Neural cell (in vitro differentiated cells): ENCODE results near the gene FAM187B. TPM values are rescaled to one million over a fixed set of nuclear protein-coding genes. Genes with fewer than 3 reads are reported as not detected.
"Not testable (repeated sequence)": the region's sequence is repeated elsewhere in the genome, so short reads cannot be mapped to it uniquely, and the experiment has no call there.

Experiments
- H2AFZ ChIP-seq: fragments of 200-600, 300-800 bp; sonication (generic), shearing (Covaris generic); 2 replicates; pipeline ENCODE4 v1.6.0; 2014; ENCODE audit warnings: low read depth, mild to moderate bottlenecking, antibody characterized with exemption, low read length, moderate library complexity
- H3F3A ChIP-seq: fragments of 200-600 bp; shearing (Covaris generic); 2 replicates; pipeline ENCODE4 v1.6.1; 2016; ENCODE audit warnings: mild to moderate bottlenecking, moderate library complexity, mixed read lengths, antibody characterized with exemption, low read length; ENCODE audit not compliant: insufficient read depth, poor library complexity, severe bottlenecking
- H3K27ac ChIP-seq: fragments of 200-600, 300-800 bp; sonication (generic), shearing (Covaris generic); 2 replicates; pipeline ENCODE4 v1.5.1; 2014; ENCODE audit warnings: mild to moderate bottlenecking, low read length, moderate library complexity
- H3K27me3 ChIP-seq: fragments of 300-800, 200-600 bp; sonication (generic), shearing (Covaris generic); 2 replicates; pipeline ENCODE4 v1.6.0; 2014; ENCODE audit warnings: mild to moderate bottlenecking, low read depth, low read length, moderate library complexity; ENCODE audit not compliant: insufficient read depth
- H3K36me3 ChIP-seq: fragments of 300-800, 200-600 bp; sonication (generic), shearing (Covaris generic); 2 replicates; pipeline ENCODE4 v1.5.1; 2014; ENCODE audit warnings: mild to moderate bottlenecking, antibody characterized with exemption, low read length, moderate library complexity; ENCODE audit not compliant: insufficient read depth
- H3K4me2 ChIP-seq: fragments of 300-800, 200-600 bp; sonication (generic), shearing (Covaris generic); 2 replicates; pipeline ENCODE4 v1.6.0; 2014; ENCODE audit warnings: mild to moderate bottlenecking, low read length
- H3K4me3 ChIP-seq: fragments of 300-800, 200-600 bp; sonication (generic), shearing (Covaris generic); 2 replicates; pipeline ENCODE4 v1.5.1; 2014; ENCODE audit warnings: mild to moderate bottlenecking, low read length, moderate library complexity
- H3K79me2 ChIP-seq: fragments of 200-600 bp; shearing (Covaris generic); replicated peaks from 2 replicates; pipeline ENCODE4 v1.6.0; 2014; ENCODE audit warnings: mild to moderate bottlenecking, low read length, moderate library complexity; ENCODE audit not compliant: insufficient read depth
- H3K9ac ChIP-seq: fragments of 300-800, 200-600 bp; sonication (generic), shearing (Covaris generic); 2 replicates; pipeline ENCODE4 v1.6.1; 2016; ENCODE audit warnings: mild to moderate bottlenecking, low read length, mixed read lengths
- H3K9me2 ChIP-seq: fragments of 200-600 bp; shearing (Covaris generic); 2 replicates; pipeline ENCODE4 v1.6.1; 2016; ENCODE audit warnings: mild to moderate bottlenecking, low read length, mixed read lengths; ENCODE audit not compliant: insufficient read depth
- H3K9me3 ChIP-seq: fragments of 200-600, 300-800 bp; sonication (generic), shearing (Covaris generic); 2 replicates; pipeline ENCODE4 v1.6.1; 2016; ENCODE audit warnings: mild to moderate bottlenecking, mixed run types, low read length, moderate library complexity, mixed read lengths
- H4K20me1 ChIP-seq: fragments of 200-600 bp; shearing (Covaris generic); 2 replicates; pipeline ENCODE4 v1.6.1; 2016; ENCODE audit warnings: mild to moderate bottlenecking, mixed run types; ENCODE audit not compliant: insufficient read depth
- CTCF ChIP-seq: fragments of 450-650 bp; IDR thresholded peaks from 2 replicates; pipeline ENCODE4 v1.5.1; 2014; ENCODE audit warnings: antibody characterized with exemption, mild to moderate bottlenecking, moderate library complexity; ENCODE audit not compliant: poor library complexity, severe bottlenecking
- EP300 ChIP-seq: fragments of 450-650 bp; conservative IDR thresholded peaks from 2 replicates; pipeline ENCODE4 v1.6.1; 2014; ENCODE audit warnings: antibody characterized with exemption, mild to moderate bottlenecking, moderate library complexity; ENCODE audit not compliant: poor library complexity, severe bottlenecking
- EZH2 ChIP-seq: fragments of 200-600, 300-800 bp; shearing (Covaris generic), sonication (generic); IDR thresholded peaks from 2 replicates; pipeline ENCODE4 v1.6.1; 2014; ENCODE audit warnings: antibody characterized with exemption, low read length, borderline replicate concordance, mild to moderate bottlenecking; ENCODE audit not compliant: insufficient read depth, poor library complexity, severe bottlenecking
- MXI1 ChIP-seq: fragments of 450-650 bp; conservative IDR thresholded peaks from 2 replicates; pipeline ENCODE4 v1.6.1; 2014; ENCODE audit warnings: antibody characterized with exemption, mild to moderate bottlenecking; ENCODE audit not compliant: poor library complexity, severe bottlenecking
- POLR2AphosphoS5 ChIP-seq: IDR thresholded peaks from 2 replicates; pipeline ENCODE4 v1.6.1; 2012
- RAD21 ChIP-seq: fragments of 450-650 bp; conservative IDR thresholded peaks from 2 replicates; pipeline ENCODE4 v1.6.1; 2014; ENCODE audit warnings: antibody characterized with exemption, mild to moderate bottlenecking, moderate library complexity
- REST ChIP-seq: IDR thresholded peaks from 2 replicates; pipeline ENCODE4 v1.6.1; 2012; ENCODE audit warnings: borderline replicate concordance
- SMC3 ChIP-seq: fragments of 450-650 bp; conservative IDR thresholded peaks from 2 replicates; pipeline ENCODE4 v1.6.1; 2014; ENCODE audit warnings: antibody characterized with exemption, mild to moderate bottlenecking, moderate library complexity; ENCODE audit not compliant: poor library complexity
- TAF1 ChIP-seq: IDR thresholded peaks from 2 replicates; pipeline ENCODE4 v1.6.1; 2012; ENCODE audit warnings: low read depth
- polyA plus RNA-seq: library from polyadenylated mRNA; depleted of rRNA; stranded (reverse); fragments of >200 nt; gene quantifications from 2 replicates; pipeline ENCODE4 v1.2.3, GENCODE V29; 2014

FAM187B gene
- polyA plus RNA-seq, 1 donor from 2014 or later, result not detected

- H4K20me1 ChIP-seq, result no peaks in the 10 kb centered on the region
- no peaks in the 10 kb centered on the region for H3F3A ChIP-seq
- no peaks in the 10 kb centered on the region for H3K27me3 ChIP-seq
- H3K36me3 ChIP-seq, result no peaks in the 10 kb centered on the region
- H3K4me2 ChIP-seq, result no peak overlapping the region
- no peaks in the 10 kb centered on the region for H3K9me3 ChIP-seq
- H3K4me3 ChIP-seq, result no peak overlapping the region
- no peak overlapping the region for H3K9ac ChIP-seq
- no peak overlapping the region for H3K27ac ChIP-seq
- H3K79me2 ChIP-seq, result no peaks in the 10 kb centered on the region
- H3K9me2 ChIP-seq, result no peaks in the 10 kb centered on the region
- no peak overlapping the region for H2AFZ ChIP-seq
- TF ChIP-seq CTCF (no peak), POLR2AphosphoS5 (no peak), EP300 (no peak), REST (no peak), TAF1 (no peak), MXI1 (no peak), RAD21 (no peak), SMC3 (no peak), EZH2 (no peak)
These were observed 29.1 kb downstream of the FAM187B start for GRCh38 chr19:35199481-35199880.

- not testable (repeated sequence) for H3K4me2 ChIP-seq, H3K27ac ChIP-seq, H3K79me2 ChIP-seq, H3K27me3 ChIP-seq, H3K9ac ChIP-seq, H3K4me3 ChIP-seq, H3K9me3 ChIP-seq, H3K9me2 ChIP-seq, H2AFZ ChIP-seq, H4K20me1 ChIP-seq, H3K36me3 ChIP-seq, H3F3A ChIP-seq
These were observed 31.7 kb downstream of the FAM187B start for GRCh38 chr19:35196861-35197260.

DNA sequence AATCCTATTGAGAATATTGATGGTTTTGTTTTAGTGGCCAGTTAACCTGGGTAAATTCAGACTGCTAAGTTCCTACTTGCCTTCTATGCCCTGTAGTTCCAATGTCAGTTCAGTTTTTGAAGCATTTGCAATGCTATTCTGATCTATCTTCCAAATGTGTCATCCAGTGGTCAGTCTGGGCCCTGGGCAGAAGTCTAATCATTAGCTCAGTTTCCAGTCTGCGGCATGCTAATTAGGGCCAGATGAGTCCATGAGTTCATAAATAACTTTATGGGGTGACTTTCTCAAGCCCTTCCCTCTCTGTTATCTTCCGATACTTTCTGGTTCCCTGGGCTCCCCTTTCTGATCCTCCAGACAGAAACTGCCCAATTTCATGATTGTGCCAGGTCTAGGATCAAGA is 32.7 kb downstream of the FAM187B start:
- no peaks in the 10 kb centered on the region for H4K20me1 ChIP-seq
- H3K27ac ChIP-seq, result no peak overlapping the region
- H3K9me2 ChIP-seq, result no peaks in the 10 kb centered on the region
- H3K4me3 ChIP-seq, result no peak overlapping the region
- H3K27me3 ChIP-seq, result no peaks in the 10 kb centered on the region
- H3K4me2 ChIP-seq, result no peak overlapping the region
- no peaks in the 10 kb centered on the region for H3K36me3 ChIP-seq
- no peak overlapping the region for H3K9ac ChIP-seq
- H3K79me2 ChIP-seq, result no peaks in the 10 kb centered on the region
- TF ChIP-seq REST (no peak), EP300 (no peak), RAD21 (no peak), POLR2AphosphoS5 (no peak), EZH2 (no peak)
- H3F3A ChIP-seq, result no peaks in the 10 kb centered on the region
- H2AFZ ChIP-seq, result no peak overlapping the region
- H3K9me3 ChIP-seq, result no peaks in the 10 kb centered on the region
